D341Med (cell line): ENCODE data around the gene FREM2.

ENCODE experiments used
- DNase-seq: peaks from one replicate; pipeline ENCODE4 v3.0.0; 2012; ENCODE audit warnings: low spot score

FREM2 gene

GRCh38 chr13:38824342-38824741, 137.5 kb downstream of the FREM2 start:
- DNase-seq: no peak

DNA sequence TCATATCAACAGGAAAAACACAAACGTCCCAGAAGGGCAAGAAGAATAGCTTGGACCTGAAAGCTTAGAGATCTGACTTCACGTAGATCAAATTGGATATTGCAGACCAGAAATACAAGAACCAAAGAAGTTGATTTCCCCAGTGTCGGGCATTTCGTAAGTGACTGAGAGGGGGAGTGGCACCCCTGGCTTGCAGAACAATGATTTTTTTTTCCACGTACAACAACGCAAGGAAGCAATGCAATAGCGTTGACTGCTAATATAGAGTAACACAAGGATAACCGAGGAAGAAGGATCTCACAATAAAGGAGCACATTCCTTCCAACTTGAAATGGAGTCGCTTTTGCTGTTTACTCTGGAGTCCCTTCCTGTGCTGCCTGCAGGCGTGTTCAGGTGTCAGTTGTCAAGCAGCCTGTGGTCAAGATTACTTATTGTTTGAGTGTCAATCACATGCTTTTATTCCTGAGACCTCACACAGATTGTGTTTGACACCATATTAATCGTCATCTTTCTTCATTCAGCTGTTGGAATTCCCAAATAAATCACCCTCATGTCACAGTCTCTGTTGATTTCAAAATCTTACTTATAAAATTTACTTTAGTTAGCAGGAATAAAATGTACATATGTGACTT, 139.4 kb downstream of the FREM2 start:
- DNase-seq: no peak

- no peak for DNase-seq
These were observed 143.7 kb downstream of the FREM2 start for GRCh38 chr13:38830442-38831045.

- DNase-seq: no peak
These were observed 157.7 kb downstream of the FREM2 start for GRCh38 chr13:38844581-38844980.

DNA sequence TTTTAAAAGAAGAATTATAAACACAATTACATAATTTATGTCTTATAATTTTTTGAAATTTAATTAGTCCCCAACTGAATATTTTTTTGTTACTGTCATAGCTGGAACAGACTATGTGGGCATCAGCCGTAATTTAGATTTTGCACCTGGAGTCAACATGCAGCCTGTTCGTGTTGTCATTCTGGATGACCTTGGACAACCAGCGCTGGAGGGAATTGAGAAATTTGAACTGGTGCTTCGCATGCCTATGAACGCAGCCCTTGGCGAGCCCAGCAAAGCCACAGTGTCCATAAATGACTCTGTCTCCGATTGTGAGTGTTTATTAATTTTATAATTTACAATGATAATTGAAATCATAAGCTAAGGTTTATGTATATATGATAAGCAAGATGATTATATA, 161.5 kb downstream of the FREM2 start:
- no peak for DNase-seq

- DNase-seq: no peak
These were observed 162.4 kb downstream of the FREM2 start for GRCh38 chr13:38849315-38849714.

DNA sequence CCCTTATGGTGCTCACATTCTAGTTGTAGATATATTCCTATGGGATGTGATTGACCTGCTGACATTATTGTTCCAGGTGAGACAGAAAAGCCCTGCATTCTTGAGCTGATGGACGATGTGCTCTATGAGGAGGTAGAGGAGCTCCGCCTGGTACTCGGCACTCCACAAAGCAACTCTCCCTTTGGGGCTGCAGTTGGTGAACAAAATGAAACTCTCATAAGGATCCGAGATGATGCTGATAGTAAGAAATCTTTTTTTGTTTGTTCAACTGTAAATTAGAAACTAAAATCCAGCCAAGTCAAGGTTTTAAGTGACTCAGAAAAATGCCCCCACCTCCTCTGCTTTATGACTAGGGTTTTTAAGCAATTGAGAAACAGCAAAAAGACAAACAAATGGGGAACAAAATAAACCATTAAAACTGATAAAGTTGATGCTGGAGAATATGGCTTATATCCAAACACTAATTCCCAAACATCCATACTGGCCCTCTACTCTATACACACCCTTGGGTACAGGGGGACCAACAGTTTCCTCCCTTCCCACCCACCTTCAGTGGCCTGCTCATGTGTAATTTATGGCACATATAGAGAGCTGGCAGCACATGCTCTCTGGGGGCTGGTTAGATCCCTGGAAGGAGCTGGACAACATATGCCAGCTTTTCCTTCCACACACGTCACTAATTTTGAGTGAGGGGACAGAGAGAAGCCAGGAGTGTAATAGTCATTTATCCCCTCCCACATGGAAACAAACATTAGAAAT, 164.2 kb downstream of the FREM2 start:
- no peak for DNase-seq

- no peak for DNase-seq
These were observed 167.3 kb downstream of the FREM2 start for GRCh38 chr13:38854226-38854625.

DNA sequence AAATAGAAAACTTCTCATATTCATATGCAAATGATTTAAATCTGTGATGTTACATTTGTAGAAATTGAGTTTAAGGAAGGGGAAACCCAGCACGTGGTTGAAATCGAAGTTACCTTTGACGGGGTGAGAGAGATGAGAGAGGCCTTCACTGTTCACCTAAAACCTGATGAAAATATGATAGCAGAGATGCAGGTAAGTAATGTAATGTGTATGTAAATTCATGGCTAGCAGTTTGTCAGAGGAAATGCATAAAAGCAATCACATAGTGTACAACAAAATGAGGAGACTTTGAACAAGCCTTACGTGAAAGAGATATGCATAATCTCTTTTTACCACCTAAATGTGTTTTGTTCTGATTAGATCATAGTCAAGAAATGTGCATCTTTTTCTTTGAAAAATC, 169.2 kb downstream of the FREM2 start:
- no peak for DNase-seq

DNA sequence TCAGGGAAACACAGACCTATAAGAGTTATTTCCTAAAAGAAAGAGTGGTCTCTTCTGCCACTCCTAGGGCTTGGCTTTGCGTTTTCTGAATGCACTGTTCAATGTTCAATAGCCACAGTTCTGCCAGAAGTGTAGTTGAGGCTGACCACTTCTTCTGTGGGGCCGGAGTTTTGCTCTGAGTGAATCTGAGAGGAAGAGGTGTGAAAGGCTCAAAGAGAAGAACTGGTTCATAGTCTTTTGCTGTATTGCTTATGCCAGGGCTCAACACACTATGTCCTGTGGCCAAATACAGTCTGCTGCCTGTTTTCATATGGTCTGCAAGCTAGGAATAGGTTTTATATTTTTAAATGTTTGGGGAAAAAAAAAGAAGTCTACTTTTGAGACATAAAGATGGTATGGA, 175.6 kb downstream of the FREM2 start:
- DNase-seq: no peak

DNA sequence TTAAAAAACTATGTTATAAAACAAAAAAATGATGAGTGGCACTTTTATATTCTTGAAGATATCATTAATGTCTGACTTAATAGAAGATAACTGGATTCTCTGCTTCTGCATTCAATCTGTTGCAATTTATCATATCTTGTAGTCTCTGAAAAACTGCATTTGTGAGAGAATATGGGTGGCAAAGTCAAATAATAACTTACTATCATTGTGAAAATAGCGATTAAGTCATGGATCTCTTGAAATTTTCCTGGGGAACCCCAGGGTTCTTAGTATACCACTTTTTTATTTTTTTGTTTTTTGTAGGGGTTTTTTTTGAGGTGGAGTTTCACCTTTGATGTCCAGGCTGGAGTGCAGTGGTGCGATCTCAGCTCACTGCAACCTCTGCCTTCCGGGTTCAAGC, 176.7 kb downstream of the FREM2 start:
- DNase-seq: no peak

DNA sequence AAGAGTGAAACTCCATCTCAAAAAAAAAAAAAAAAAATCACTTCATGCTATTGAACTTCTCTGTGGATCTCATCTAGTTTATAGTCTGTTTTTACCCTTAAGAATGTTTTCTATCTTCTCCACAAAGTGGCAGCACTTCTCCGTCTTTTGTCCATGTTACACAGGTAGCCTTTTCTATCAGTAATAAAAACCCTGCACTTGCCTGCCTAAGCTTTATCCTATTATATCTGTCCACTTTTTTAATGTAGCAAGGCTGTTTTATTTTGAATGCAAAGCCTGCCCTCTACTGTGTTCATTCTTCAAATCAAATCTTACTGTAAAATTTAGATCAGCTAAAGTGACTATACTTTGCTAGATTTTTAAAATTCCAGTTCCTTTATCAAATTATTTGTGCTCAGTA, 179.8 kb downstream of the FREM2 start:
- no peak for DNase-seq

- no peak for DNase-seq
These were observed 181.5 kb downstream of the FREM2 start for GRCh38 chr13:38868399-38868798.

GRCh38 chr13:38868870-38869269, 182.0 kb downstream of the FREM2 start:
- DNase-seq: no peak

GRCh38 chr13:38871275-38871674, 184.4 kb downstream of the FREM2 start:
- no peak for DNase-seq

DNA sequence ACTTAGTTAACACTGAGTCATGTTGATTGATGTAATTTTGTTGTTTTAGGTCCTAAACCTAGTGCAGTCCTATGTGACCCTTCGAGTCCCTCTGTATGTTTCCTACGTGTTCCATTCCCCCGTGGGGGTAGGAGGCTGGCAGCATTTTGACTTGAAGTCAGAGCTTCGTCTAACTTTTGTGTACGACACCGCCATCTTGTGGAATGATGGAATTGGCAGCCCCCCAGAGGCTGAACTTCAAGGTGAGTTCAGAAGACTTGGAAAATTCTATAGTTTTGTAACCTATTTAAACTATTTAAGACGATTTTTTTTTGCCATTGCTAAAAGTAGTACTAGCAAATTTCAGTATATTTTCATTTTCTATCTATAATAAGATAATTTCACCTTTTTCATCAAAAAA, 185.8 kb downstream of the FREM2 start:
- DNase-seq: peak; percentile 62

DNA sequence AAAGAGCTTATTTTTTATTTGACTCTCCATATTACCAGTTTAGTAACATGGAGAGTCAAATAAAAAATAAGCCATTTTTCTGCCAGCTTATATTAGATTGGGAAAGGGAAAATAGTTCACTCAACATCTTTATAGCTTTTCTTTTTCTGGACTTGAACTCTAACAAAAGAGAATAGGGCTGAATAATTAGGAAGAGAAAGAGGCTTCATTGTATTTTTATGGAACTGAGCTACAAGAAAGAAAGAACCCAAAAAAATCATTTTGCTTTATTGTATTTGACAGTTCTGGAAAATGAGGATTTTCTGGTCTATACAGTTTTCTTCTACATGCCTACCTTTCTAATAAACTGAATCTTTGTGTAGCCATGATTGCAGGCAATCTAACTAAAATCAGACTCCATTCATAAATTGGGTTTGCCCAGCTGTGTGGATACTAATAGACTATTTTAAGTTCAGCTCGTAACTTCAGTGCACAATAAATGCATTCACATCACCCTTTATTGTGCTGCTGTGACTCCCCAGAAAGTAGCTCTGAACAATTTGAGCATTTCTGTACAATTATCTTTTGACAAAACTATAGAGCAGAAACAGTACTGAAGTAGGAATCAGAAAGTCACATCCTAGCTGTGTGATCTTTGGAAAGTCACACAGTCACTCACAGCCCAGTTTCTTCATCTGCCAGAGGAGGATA, 188.5 kb downstream of the FREM2 start:
- DNase-seq: no peak

- no peak for DNase-seq
These were observed 192.4 kb downstream of the FREM2 start for GRCh38 chr13:38879278-38879677.

GRCh38 chr13:38879786-38880185, 192.9 kb downstream of the FREM2 start:
- no peak for DNase-seq

DNA sequence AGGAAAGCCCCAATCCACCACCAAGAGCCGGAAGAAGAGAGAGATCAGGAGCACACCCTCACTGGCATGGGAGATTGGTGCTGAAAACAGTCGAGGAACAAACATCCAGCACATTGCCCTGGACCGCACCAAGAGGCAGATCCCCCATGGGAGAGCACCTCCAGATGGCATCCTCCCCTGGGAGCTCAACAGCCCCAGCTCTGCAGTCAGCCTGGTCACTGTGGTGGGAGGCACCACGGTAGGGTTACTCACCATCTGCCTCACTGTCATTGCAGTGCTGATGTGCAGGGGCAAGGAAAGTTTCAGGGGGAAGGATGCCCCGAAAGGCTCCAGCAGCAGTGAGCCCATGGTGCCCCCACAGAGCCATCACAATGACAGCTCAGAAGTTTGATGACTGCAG, 193.5 kb downstream of the FREM2 start:
- peak; percentile 60 for DNase-seq

DNA sequence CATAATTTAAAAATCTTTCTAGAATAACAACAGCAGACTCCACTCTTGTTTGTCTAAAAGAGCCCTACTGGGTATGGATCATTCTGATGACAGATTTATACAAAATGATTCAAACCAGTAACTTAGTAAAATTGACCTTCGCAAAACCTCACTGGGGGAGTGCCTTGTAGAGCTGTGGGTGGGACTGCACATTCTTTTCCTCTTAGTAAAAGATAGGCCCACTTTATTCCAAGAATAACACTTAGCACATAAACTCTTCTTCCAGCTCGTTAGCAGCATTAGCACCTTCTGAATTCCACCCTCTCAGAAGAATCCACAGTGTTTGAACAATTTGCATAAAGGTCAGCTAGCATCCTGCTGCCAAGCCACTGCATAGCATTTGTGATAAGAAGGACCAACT, 196.9 kb downstream of the FREM2 start:
- no peak for DNase-seq

- DNase-seq: no peak
These were observed 201.4 kb downstream of the FREM2 start for GRCh38 chr13:38888309-38888708.

DNA sequence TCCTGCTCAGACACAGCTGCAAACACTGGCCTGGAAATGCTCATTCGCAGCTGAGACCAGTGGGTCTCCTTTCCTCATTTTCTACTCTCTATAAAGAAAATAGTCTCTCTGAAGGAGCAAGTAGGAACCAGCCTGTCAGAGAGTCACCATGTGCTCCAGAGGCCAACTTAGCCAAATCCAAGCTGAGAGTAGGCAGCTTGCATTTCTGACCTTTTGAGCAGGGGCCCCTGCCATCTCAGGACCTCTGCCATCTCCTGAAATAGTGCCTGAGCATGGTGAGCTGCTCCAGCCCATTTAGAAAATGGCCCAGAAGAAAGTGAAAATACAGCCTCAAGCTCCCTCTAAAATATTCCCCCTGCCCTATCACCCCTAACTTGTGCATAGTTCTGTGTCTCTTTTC, 208.2 kb downstream of the FREM2 start:
- no peak for DNase-seq
